ENCODE data around the gene C1QTNF12.

The C1QTNF12 gene

GRCh38 chr1:1233567-1233892 lies 13.0 kb downstream of the C1QTNF12 start:
- no peak for DNase-seq (ENCODE audit: extremely low read depth, low read depth)
- no peak for TF ChIP-seq CTCF (IDR thresholded peaks at IDR 0.05; ENCODE audit: low read depth, low read length)

- no peak for DNase-seq (ENCODE audit: extremely low read depth, low read depth)
- TF ChIP-seq CTCF (IDR thresholded peaks at IDR 0.05; ENCODE audit: low read depth, low read length): no peak
These were observed 13.5 kb downstream of the C1QTNF12 start for GRCh38 chr1:1232796-1233566.

GRCh38 chr1:1232208-1232795 lies 14.2 kb downstream of the C1QTNF12 start, which contains the start of gene B3GALT6:
B3GALT6 (plus strand) TSS chr1:1232237; CDS start chr1:1232279, 42 bp downstream.
- TF ChIP-seq CTCF (IDR thresholded peaks at IDR 0.05; ENCODE audit: low read depth, low read length): no peak
- no peak for DNase-seq (ENCODE audit: extremely low read depth, low read depth)

- peak; percentile 92 for DNase-seq (ENCODE audit: extremely low read depth, low read depth)
- TF ChIP-seq CTCF (IDR thresholded peaks at IDR 0.05; ENCODE audit: low read depth, low read length): no peak
These were observed 14.9 kb downstream of the C1QTNF12 start, which contains the start of gene SDF4 for GRCh38 chr1:1231400-1232207. SDF4 (minus strand) TSS chr1:1232001; CDS start chr1:1228772, 3,229 bp downstream.

- DNase-seq (ENCODE audit: extremely low read depth, low read depth): peak; percentile 23
- peak; percentile 32 for TF ChIP-seq CTCF (IDR thresholded peaks at IDR 0.05; ENCODE audit: low read depth, low read length)
These were observed 15.7 kb downstream of the C1QTNF12 start for GRCh38 chr1:1230656-1231399.

- no peak for DNase-seq (ENCODE audit: extremely low read depth, low read depth)
- no peak for TF ChIP-seq CTCF (IDR thresholded peaks at IDR 0.05; ENCODE audit: low read depth, low read length)
These were observed 16.8 kb downstream of the C1QTNF12 start for GRCh38 chr1:1229770-1230169.
